ENCODE data around the gene AZIN2. TPM values are rescaled to one million over a fixed set of nuclear protein-coding genes. Genes with fewer than 3 reads are reported as not detected.

Gene AZIN2
- total RNA-seq, 4 donors from 2014 or later, result 11.6 to 93.3 (median 42.0) TPM

DNA sequence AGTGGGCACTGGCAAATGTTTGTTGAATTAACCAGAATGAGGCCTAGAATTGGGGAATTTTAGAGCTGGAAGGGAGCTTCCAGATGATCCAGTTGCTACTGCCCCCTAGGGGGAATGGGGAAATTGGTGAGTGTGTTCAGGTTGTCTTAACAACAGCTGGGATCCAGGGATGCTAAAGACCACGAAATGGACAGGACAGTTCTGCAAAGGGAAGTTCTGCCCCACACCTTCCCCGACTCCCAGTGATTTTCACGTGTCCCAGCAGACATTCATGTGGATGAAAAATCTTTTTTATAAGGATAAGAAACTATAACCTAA lies 67.0 kb downstream of the AZIN2 start:
- H3K4me3 ChIP-seq, result no peak overlapping the region
- H3K4me1 ChIP-seq, result peaks cover 0 to 5% (median 3%) of the 10 kb centered on the region in 4 donors
- H3K27ac ChIP-seq, result no peak overlapping the region
- TF ChIP-seq EP300 (IDR thresholded peaks at IDR 0.05; ENCODE audit: low read depth) (no peak), POLR2AphosphoS5 (IDR thresholded peaks at IDR 0.05) (no peak), POLR2A (IDR thresholded peaks at IDR 0.05) (no peak)
- TF ChIP-seq, protein P1, sequence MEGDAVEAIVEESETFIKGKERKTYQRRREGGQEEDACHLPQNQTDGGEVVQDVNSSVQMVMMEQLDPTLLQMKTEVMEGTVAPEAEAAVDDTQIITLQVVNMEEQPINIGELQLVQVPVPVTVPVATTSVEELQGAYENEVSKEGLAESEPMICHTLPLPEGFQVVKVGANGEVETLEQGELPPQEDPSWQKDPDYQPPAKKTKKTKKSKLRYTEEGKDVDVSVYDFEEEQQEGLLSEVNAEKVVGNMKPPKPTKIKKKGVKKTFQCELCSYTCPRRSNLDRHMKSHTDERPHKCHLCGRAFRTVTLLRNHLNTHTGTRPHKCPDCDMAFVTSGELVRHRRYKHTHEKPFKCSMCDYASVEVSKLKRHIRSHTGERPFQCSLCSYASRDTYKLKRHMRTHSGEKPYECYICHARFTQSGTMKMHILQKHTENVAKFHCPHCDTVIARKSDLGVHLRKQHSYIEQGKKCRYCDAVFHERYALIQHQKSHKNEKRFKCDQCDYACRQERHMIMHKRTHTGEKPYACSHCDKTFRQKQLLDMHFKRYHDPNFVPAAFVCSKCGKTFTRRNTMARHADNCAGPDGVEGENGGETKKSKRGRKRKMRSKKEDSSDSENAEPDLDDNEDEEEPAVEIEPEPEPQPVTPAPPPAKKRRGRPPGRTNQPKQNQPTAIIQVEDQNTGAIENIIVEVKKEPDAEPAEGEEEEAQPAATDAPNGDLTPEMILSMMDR (IDR thresholded peaks at IDR 0.05), result no peak
- no peaks in the 10 kb centered on the region for H3K27me3 ChIP-seq
- in situ Hi-C loops (cut with MboI; ENCODE audit: low pct_ligation_motif_present in 1 of 4, low pct_unique_long_range_greater_than_20kb in 1 of 4, low sequenced_read_pairs in 3 of 4), result no loop called here
- no peak for DNase-seq
- intact Hi-C loops (cut with DNase I; ENCODE audit: low total_unique reads), result no loop called here
- WGBS, 2 donors (ENCODE audit: low coverage in 1 of 2), result 68 to 75% methylated on average over 3 of the region's 3 CpGs
- no peaks in the 10 kb centered on the region for H3K36me3 ChIP-seq
- H3K9me3 ChIP-seq, result no peaks in the 10 kb centered on the region

DNA sequence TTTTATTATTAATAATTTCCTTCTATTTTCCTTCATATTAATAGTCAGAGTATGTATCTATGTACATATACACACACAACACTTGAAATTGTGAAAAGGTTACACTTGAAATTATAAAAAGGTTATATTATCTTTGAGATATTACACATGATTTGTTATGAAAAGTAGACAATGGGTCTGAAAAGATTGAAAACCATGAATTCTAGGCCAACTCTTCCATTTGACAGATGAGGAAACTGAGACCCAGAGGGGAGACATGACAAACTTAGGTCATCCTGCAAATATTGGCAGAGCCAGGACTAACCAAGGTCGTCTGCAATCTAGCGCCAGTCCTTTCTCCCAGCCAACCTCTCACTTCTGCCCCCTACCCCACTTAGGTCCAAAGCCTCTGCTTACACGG lies 67.7 kb downstream of the AZIN2 start:
- no peaks in the 10 kb centered on the region for H3K36me3 ChIP-seq
- in situ Hi-C loops (cut with MboI; ENCODE audit: low pct_ligation_motif_present in 1 of 4, low pct_unique_long_range_greater_than_20kb in 1 of 4, low sequenced_read_pairs in 3 of 4) (no loop called here), intact Hi-C loops (cut with DNase I; ENCODE audit: low total_unique reads) (no loop called here)
- H3K4me3 ChIP-seq, result no peak overlapping the region
- H3K27me3 ChIP-seq, result no peaks in the 10 kb centered on the region
- no peak for TF ChIP-seq EP300 (IDR thresholded peaks at IDR 0.05; ENCODE audit: low read depth)
- TF ChIP-seq, protein P1 (IDR thresholded peaks at IDR 0.05), result no peak
- no peak for TF ChIP-seq POLR2A (IDR thresholded peaks at IDR 0.05)
- TF ChIP-seq POLR2AphosphoS5 (IDR thresholded peaks at IDR 0.05), result no peak
- H3K9me3 ChIP-seq, result no peaks in the 10 kb centered on the region
- DNase-seq, result no peak
- H3K27ac ChIP-seq, result no peak overlapping the region
- peaks cover 0 to 5% (median 0%) of the 10 kb centered on the region in 4 donors for H3K4me1 ChIP-seq
- WGBS, 2 donors (ENCODE audit: low coverage in 1 of 2), result 91 to 96% methylated on average over 3 of the region's 3 CpGs

DNA sequence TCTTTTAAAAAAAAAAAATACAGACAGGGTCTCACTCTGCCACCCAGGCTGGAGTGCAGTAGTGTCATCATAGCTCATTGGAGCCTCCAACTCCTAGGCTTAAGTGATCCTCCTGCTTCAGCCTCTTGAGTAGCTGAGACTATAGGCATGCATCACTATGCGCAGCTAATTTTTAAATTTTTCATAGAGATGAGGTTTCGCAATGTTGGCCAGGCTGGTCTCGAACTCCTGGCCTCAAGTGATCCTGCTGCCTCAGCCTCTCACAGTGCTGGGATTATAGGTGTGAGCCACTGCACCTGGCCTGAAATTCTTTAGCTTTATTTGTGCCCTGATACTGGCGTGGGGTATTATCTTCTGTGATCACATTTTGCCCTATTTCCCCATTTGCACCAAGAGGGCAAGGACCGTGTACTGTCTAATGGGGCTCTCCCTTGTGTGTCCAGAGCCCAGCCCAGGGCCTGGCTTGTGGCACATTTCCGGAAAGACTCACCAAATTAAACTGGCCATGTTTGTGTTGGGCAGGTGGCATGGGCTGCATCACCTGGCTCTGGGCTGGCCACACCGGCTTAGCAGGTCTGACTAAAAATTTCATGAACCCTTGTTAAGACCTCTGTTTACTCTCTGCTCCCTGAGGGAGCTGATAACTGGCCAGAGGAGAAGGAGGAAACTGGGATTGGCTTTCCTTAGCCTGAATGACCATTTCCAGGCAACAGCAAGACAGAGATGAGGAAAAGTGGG lies 68.7 kb downstream of the AZIN2 start:
- in situ Hi-C loops (cut with MboI; ENCODE audit: low pct_ligation_motif_present in 1 of 4, low pct_unique_long_range_greater_than_20kb in 1 of 4, low sequenced_read_pairs in 3 of 4), result no loop called here

DNA sequence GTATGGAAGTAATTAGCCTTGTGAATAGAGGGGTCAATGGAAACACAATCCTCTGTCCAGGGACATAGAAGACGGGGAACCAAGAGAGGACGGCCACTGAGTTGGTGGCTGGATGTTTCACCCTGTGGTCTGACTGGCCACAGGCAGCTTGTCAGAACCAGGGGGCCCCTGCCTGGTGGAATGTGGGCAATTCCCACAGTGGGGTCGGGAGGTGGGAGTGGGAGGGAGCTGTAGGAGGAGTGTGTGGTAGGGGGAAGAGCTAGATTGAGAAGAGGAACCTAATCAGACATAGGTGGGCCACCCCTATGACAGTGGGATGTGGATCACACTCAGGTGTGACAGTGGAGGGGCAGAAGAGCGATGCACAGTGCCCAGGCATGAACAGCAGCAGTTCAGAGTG lies 69.6 kb downstream of the AZIN2 start:
- H3K36me3 ChIP-seq, result no peaks in the 10 kb centered on the region
- H3K9me3 ChIP-seq, result no peaks in the 10 kb centered on the region
- 88 to 100% methylated on average over 1 to 4 of the region's 4 CpGs for WGBS, 2 donors (ENCODE audit: low coverage in 1 of 2)
- intact Hi-C loops (cut with DNase I; ENCODE audit: low total_unique reads), result no loop called here
- peaks cover 0 to 5% (median 0%) of the 10 kb centered on the region in 4 donors for H3K4me1 ChIP-seq
- DNase-seq, result no peak
- H3K27ac ChIP-seq, result no peak overlapping the region
- no peak overlapping the region for H3K4me3 ChIP-seq
- TF ChIP-seq, protein P1 (IDR thresholded peaks at IDR 0.05), result no peak
- TF ChIP-seq POLR2AphosphoS5 (IDR thresholded peaks at IDR 0.05), result no peak
- TF ChIP-seq POLR2A (IDR thresholded peaks at IDR 0.05), result no peak
- TF ChIP-seq EP300 (IDR thresholded peaks at IDR 0.05; ENCODE audit: low read depth), result no peak
- in situ Hi-C loops (cut with MboI; ENCODE audit: low pct_ligation_motif_present in 1 of 4, low pct_unique_long_range_greater_than_20kb in 1 of 4, low sequenced_read_pairs in 3 of 4), result no loop called here
- no peaks in the 10 kb centered on the region for H3K27me3 ChIP-seq

More for the DNA sequence above, 68.7 kb downstream of the AZIN2 start:
- H3K4me1 ChIP-seq, result peaks cover 0 to 5% (median 0%) of the 10 kb centered on the region in 4 donors
- intact Hi-C loops (cut with DNase I; ENCODE audit: low total_unique reads), result no loop called here
- TF ChIP-seq, protein P1 (IDR thresholded peaks at IDR 0.05), result no peak
- TF ChIP-seq POLR2AphosphoS5 (IDR thresholded peaks at IDR 0.05) (no peak), POLR2A (IDR thresholded peaks at IDR 0.05) (no peak), EP300 (IDR thresholded peaks at IDR 0.05; ENCODE audit: low read depth) (no peak)
- no peaks in the 10 kb centered on the region for H3K36me3 ChIP-seq
- H3K27me3 ChIP-seq, result no peaks in the 10 kb centered on the region
- WGBS, 2 donors (ENCODE audit: low coverage in 1 of 2), result 75 to 100% methylated on average over 2 to 7 of the region's 7 CpGs
- DNase-seq, result peak; percentile 41
- H3K4me3 ChIP-seq, result no peak overlapping the region
- H3K27ac ChIP-seq, result no peak overlapping the region
- H3K9me3 ChIP-seq, result no peaks in the 10 kb centered on the region
